CD4-positive, alpha-beta T cell (primary cell): ENCODE results near the gene PAIP1. TPM values are rescaled to one million over a fixed set of nuclear protein-coding genes. Genes with fewer than 3 reads are reported as not detected.

Source experiments
- ATAC-seq: fragments of 200-7000 bp; cut with Tn5 transposase; one replicate; pipeline ENCODE4 v1.10.0; 2022; ENCODE audit warnings: mild to moderate bottlenecking; ENCODE audit not compliant: poor library complexity
- CTCF ChIA-PET: fragments of 350-600 bp; sonication (Branson Sonifier 250); formaldehyde crosslinking; loops from one replicate; lab custom pipeline; 2021; ENCODE audit warnings: antibody characterized with exemption, inconsistent platforms; lab: Charles Lee
- POLR2A ChIA-PET: fragments of 350-600 bp; sonication (Branson Sonifier 250); formaldehyde crosslinking; loops from one replicate; lab custom pipeline; 2021; ENCODE audit warnings: antibody characterized with exemption, inconsistent platforms; lab: Charles Lee
- DNase-seq, 14 experiments: peaks; one replicate each; pipeline ENCODE4 v3.0.0-alpha.2; 2013 to 2020; ENCODE audit warnings: mixed read lengths in 2 of 14
- H3K27ac ChIP-seq, 2 donors: one replicate each; pipeline versions ENCODE4 v1.5.1 to v1.7.0; 2013; ENCODE audit warnings: low read length in 2 of 2, low read depth in 1 of 2, mild to moderate bottlenecking in 1 of 2
- H3K27me3 ChIP-seq, 2 experiments: 1 replicate in 1 of 2; 2 replicates in 1 of 2; pipeline versions ENCODE4 v1.6.1 to v1.7.0; 2013; ENCODE audit warnings: low read length in 2 of 2, control low read depth in 1 of 2, mild to moderate bottlenecking in 1 of 2, moderate library complexity in 1 of 2; ENCODE audit not compliant: insufficient read depth in 2 of 2, control insufficient read depth in 1 of 2
- H3K36me3 ChIP-seq: one replicate; pipeline ENCODE4 v1.6.1; 2013; ENCODE audit warnings: low read length, control low read depth; ENCODE audit not compliant: insufficient read depth
- H3K4me1 ChIP-seq: one replicate; pipeline ENCODE4 v1.6.1; 2013; ENCODE audit warnings: low read length, control low read depth; ENCODE audit not compliant: insufficient read depth
- H3K4me3 ChIP-seq: one replicate; pipeline ENCODE4 v1.5.1; 2013; ENCODE audit warnings: mild to moderate bottlenecking, low read length, moderate library complexity
- H3K9me3 ChIP-seq, 2 experiments: 1 replicate in 1 of 2; 2 replicates in 1 of 2; pipeline versions ENCODE4 v1.6.1 to v1.7.0; 2013; ENCODE audit warnings: low read length in 2 of 2, mild to moderate bottlenecking in 2 of 2, control low read depth in 1 of 2, moderate library complexity in 1 of 2; ENCODE audit not compliant: control insufficient read depth in 1 of 2, insufficient read depth in 1 of 2
- H3K27ac Mint-ChIP-seq: one replicate; pipeline ENCODE4 v1.8.0; 2020; ENCODE audit warnings: mixed read lengths
- H3K27me3 Mint-ChIP-seq: one replicate; pipeline ENCODE4 v1.8.0; 2021; ENCODE audit warnings: mixed read lengths
- H3K36me3 Mint-ChIP-seq: one replicate; pipeline ENCODE4 v1.8.0; 2021; ENCODE audit warnings: low read depth, mixed read lengths
- H3K4me1 Mint-ChIP-seq: one replicate; pipeline ENCODE4 v1.8.0; 2021; ENCODE audit warnings: low read depth, mixed read lengths
- H3K4me3 Mint-ChIP-seq: one replicate; pipeline ENCODE4 v1.8.0; 2020; ENCODE audit warnings: mild to moderate bottlenecking, mixed read lengths
- H3K9me3 Mint-ChIP-seq: one replicate; pipeline ENCODE4 v1.8.0; 2020; ENCODE audit warnings: mixed read lengths
- CTCF ChIP-seq: fragments of 200-600 bp; IDR thresholded peaks from one replicate; pipeline ENCODE4 v1.8.0; 2022; ENCODE audit warnings: antibody characterized with exemption, mild to moderate bottlenecking
- intact Hi-C, 2 experiments: fragments of 100-400 bp; cut with DNase I in 1 of 2; cut with micrococcal nuclease in 1 of 2; formaldehyde crosslinking; loops; one replicate each; pipeline versions ENCODE4 v1.15.1 to v1.9.0; 2023 to 2025; cut with DNase I, micrococcal nuclease
- total RNA-seq, 174 experiments: library from RNA in 2 of 174; stranded (reverse) in 2 of 174; gene quantifications; one replicate each; pipeline ENCODE4 v1.2.3 and lab custom pipeline; 2021 to 2026

The PAIP1 gene
- total RNA-seq, 2 experiments from 2014 or later: 33.9 to 35.1 TPM

- no peaks in the 10 kb centered on the region for H3K36me3 Mint-ChIP-seq
- no peak for TF ChIP-seq CTCF
- H3K4me1 Mint-ChIP-seq: no peaks in the 10 kb centered on the region
- H3K9me3 ChIP-seq: no peaks in the 10 kb centered on the region
- no peak overlapping the region for H3K4me3 Mint-ChIP-seq
- H3K27ac ChIP-seq: no peak overlapping the region
- peaks cover 11% of the 10 kb centered on the region for H3K27me3 Mint-ChIP-seq
- intact Hi-C loops: no loop called here
- DNase-seq (no peak), ATAC-seq (no peak)
- no peaks in the 10 kb centered on the region for H3K27me3 ChIP-seq
- H3K27ac Mint-ChIP-seq: no peak overlapping the region
- no peak overlapping the region for H3K4me3 ChIP-seq
- H3K4me1 ChIP-seq: no peaks in the 10 kb centered on the region
- ChIA-PET CTCF (no interaction called here), POLR2A (no interaction called here)
- H3K9me3 Mint-ChIP-seq: no peaks in the 10 kb centered on the region
- no peaks in the 10 kb centered on the region for H3K36me3 ChIP-seq
Observed at GRCh38 chr5:43565043-43565442, 8.2 kb upstream of the PAIP1 start.

- no peaks in the 10 kb centered on the region for H3K36me3 Mint-ChIP-seq
- H3K27ac Mint-ChIP-seq: no peak overlapping the region
- Histone ChIP-seq H3K4me3 (no peak overlapping the region), H3K9me3 (no peaks in the 10 kb centered on the region), H3K4me1 (no peaks in the 10 kb centered on the region), H3K27me3 (no peaks in the 10 kb centered on the region), H3K27ac (no peak overlapping the region), H3K36me3 (no peaks in the 10 kb centered on the region)
- no peak overlapping the region for H3K4me3 Mint-ChIP-seq
- no peaks in the 10 kb centered on the region for H3K9me3 Mint-ChIP-seq
- TF ChIP-seq CTCF: no peak
- intact Hi-C loops: no loop called here
- CTCF ChIA-PET: no interaction called here
- no peak for ATAC-seq
- POLR2A ChIA-PET: no interaction called here
- DNase-seq: no peak
- no peaks in the 10 kb centered on the region for H3K4me1 Mint-ChIP-seq
- peaks cover 11% of the 10 kb centered on the region for H3K27me3 Mint-ChIP-seq
Observed at GRCh38 chr5:43564289-43564850, 7.5 kb upstream of the PAIP1 start.

GRCh38 chr5:43563321-43563720 is 6.4 kb upstream of the PAIP1 start:
- Mint-ChIP-seq H3K4me1 (no peaks in the 10 kb centered on the region), H3K4me3 (no peak overlapping the region), H3K27ac (no peak overlapping the region), H3K9me3 (no peaks in the 10 kb centered on the region), H3K36me3 (no peaks in the 10 kb centered on the region), H3K27me3 (peaks cover 11% of the 10 kb centered on the region)
- ChIA-PET CTCF (no interaction called here), POLR2A (no interaction called here)
- Histone ChIP-seq H3K27me3 (no peaks in the 10 kb centered on the region), H3K36me3 (no peaks in the 10 kb centered on the region), H3K4me1 (no peaks in the 10 kb centered on the region), H3K9me3 (no peaks in the 10 kb centered on the region), H3K4me3 (no peak overlapping the region), H3K27ac (no peak overlapping the region)
- ATAC-seq: no peak
- TF ChIP-seq CTCF: no peak
- intact Hi-C loops: no loop called here
- DNase-seq: no peak
